Activated CD4-positive, alpha-beta T cell treated with anti-CD3 and anti-CD28 coated beads, Interleukin-2, amount 50 U/mL, for 48 hours (primary cell): ENCODE results near the gene PLXNA3.

Experiments
- DNase-seq, 2 experiments: peaks; one replicate each; pipeline ENCODE4 v3.0.0-alpha.2; 2020

Gene PLXNA3

GRCh38 chrX:154436374-154436982 is 21.6 kb upstream of the PLXNA3 start:
- peak in 1 of 2 experiments; percentile 44 for DNase-seq

- DNase-seq, result peak; percentile 59 to 61
Observed at GRCh38 chrX:154436983-154437752, 20.9 kb upstream of the PLXNA3 start, which contains the start of gene GDI1. GDI1 (plus strand) TSS chrX:154437154; CDS start chrX:154437255, 101 bp downstream.

GRCh38 chrX:154437971-154438893 is 19.8 kb upstream of the PLXNA3 start:
- DNase-seq, result no peak

- DNase-seq, result no peak
Observed at GRCh38 chrX:154439841-154440240, 18.2 kb upstream of the PLXNA3 start.

GRCh38 chrX:154440623-154441357 is 17.3 kb upstream of the PLXNA3 start:
- DNase-seq, result no peak

GRCh38 chrX:154441564-154441963 is 16.5 kb upstream of the PLXNA3 start:
- DNase-seq, result no peak

- no peak for DNase-seq
Observed at GRCh38 chrX:154441984-154442707, 15.9 kb upstream of the PLXNA3 start.

- no peak for DNase-seq
Observed at GRCh38 chrX:154443479-154443910, 14.6 kb upstream of the PLXNA3 start.

GRCh38 chrX:154443992-154444754 is 13.9 kb upstream of the PLXNA3 start, which contains the start of gene FAM50A:
FAM50A (plus strand) TSS chrX:154444141; CDS start chrX:154444236, 95 bp downstream.
- DNase-seq, result peak; percentile 70 to 79

- no peak for DNase-seq
Observed at GRCh38 chrX:154444755-154445246, 13.3 kb upstream of the PLXNA3 start.

GRCh38 chrX:154445776-154446175 is 12.3 kb upstream of the PLXNA3 start:
- no peak for DNase-seq

- no peak for DNase-seq
Observed at GRCh38 chrX:154446430-154446829, 11.7 kb upstream of the PLXNA3 start.

- no peak for DNase-seq
Observed at GRCh38 chrX:154448484-154448883, 9.6 kb upstream of the PLXNA3 start.

- no peak for DNase-seq
Observed at GRCh38 chrX:154449618-154450017, 8.5 kb upstream of the PLXNA3 start.

GRCh38 chrX:154450312-154450711 is 7.8 kb upstream of the PLXNA3 start:
- no peak for DNase-seq

- DNase-seq, result no peak
Observed at GRCh38 chrX:154452823-154453222, 5.3 kb upstream of the PLXNA3 start.

- peak; percentile 44 to 45 for DNase-seq
Observed at GRCh38 chrX:154457491-154458115, 478 bp upstream of the PLXNA3 start.

- peak in 1 of 2 experiments; percentile 19 for DNase-seq
Observed at GRCh38 chrX:154458954-154459778, 1.1 kb downstream of the PLXNA3 start.

GRCh38 chrX:154459832-154460231 is 1.8 kb downstream of the PLXNA3 start:
- DNase-seq, result no peak
